Measurements from ENCODE around the gene GRAMD2A. TPM values are rescaled to one million over a fixed set of nuclear protein-coding genes. Genes with fewer than 3 reads are reported as not detected.

Gene GRAMD2A
- total RNA-seq, 1 experiment from 2014 or later, result 1.3 TPM

GRCh38 chr15:72163719-72164118, 33.9 kb downstream of the GRAMD2A start:
- H3T11ph ChIP-seq (ENCODE audit: low read length), result no peak overlapping the region
- H4K5ac ChIP-seq (ENCODE audit: insufficient read length, low read depth, low read length), result no peak overlapping the region
- no peaks in the 10 kb centered on the region for H3K9me3 ChIP-seq (ENCODE audit: control insufficient read depth, low read depth, low read length)
- no peak overlapping the region for H3K23ac ChIP-seq (ENCODE audit: insufficient read length, low read depth, low read length)
- Mint-ChIP-seq H3K27me3 (ENCODE audit: low read depth) (no peaks in the 10 kb centered on the region; the same call in 1 of the 2 replicates), H3K27ac (no peak overlapping the region), H3K36me3 (ENCODE audit: insufficient read depth in 1 of 3, low read depth in 3 of 3) (peaks cover 0 to 2% (median 0%) of the 10 kb centered on the region in 3 experiments; a peak in 1 of 7 replicates), H3K4me1 (peaks cover 12% of the 10 kb centered on the region in 2 experiments), H3K9me3 (no peaks in the 10 kb centered on the region; a peak in 1 of 5 replicates), H3K4me3 (no peak overlapping the region)
- H2BK20ac ChIP-seq (ENCODE audit: low read depth, low read length, poor library complexity, severe bottlenecking), result no peak overlapping the region
- no peak overlapping the region for H2BK12ac ChIP-seq (ENCODE audit: insufficient read length, low read depth, low read length)
- no peak overlapping the region for H3K4me2 ChIP-seq (ENCODE audit: insufficient read depth, insufficient read length, low read length)
- H2AFZ ChIP-seq (ENCODE audit: low read length), result no peak overlapping the region
- H3K23me2 ChIP-seq (ENCODE audit: insufficient read length, low read depth, low read length, poor library complexity, severe bottlenecking), result no peaks in the 10 kb centered on the region
- DNase-seq, result no peak
- H3K4me1 ChIP-seq (ENCODE audit: insufficient read depth, low read length), result no peaks in the 10 kb centered on the region; the same call in 1 of the 2 replicates
- H3K4ac ChIP-seq (ENCODE audit: low read depth, low read length), result no peak overlapping the region
- WGBS (ENCODE audit: extremely low coverage, insufficient read length, low lambda C conversion rate), result no CpG with 5 or more reads among the region's 4 CpGs
- no peak overlapping the region for H4K8ac ChIP-seq (replicated peaks; ENCODE audit: insufficient read length, low read depth, low read length)
- H4K20me1 ChIP-seq (ENCODE audit: control insufficient read depth, insufficient read depth, insufficient read length), result no peaks in the 10 kb centered on the region
- H3K27me3 ChIP-seq (ENCODE audit: insufficient read depth, low read length), result no peaks in the 10 kb centered on the region
- H3K56ac ChIP-seq (ENCODE audit: insufficient read length, low read depth, low read length), result no peak overlapping the region
- H4K91ac ChIP-seq (ENCODE audit: insufficient read length, low read depth, low read length), result no peak overlapping the region
- no peak overlapping the region for H2BK120ac ChIP-seq (ENCODE audit: low read depth, low read length, poor library complexity, severe bottlenecking)
- no peak overlapping the region for H2AK5ac ChIP-seq (ENCODE audit: insufficient read length, low read length)
- H3K9ac ChIP-seq (ENCODE audit: extremely low read depth, insufficient read length, low read length), result no peak overlapping the region
- H2BK5ac ChIP-seq (ENCODE audit: insufficient read length, low read length), result no peak overlapping the region
- no peaks in the 10 kb centered on the region for H3K79me1 ChIP-seq (ENCODE audit: insufficient read depth, low read depth, low read length, poor library complexity, severe bottlenecking)
- no peak overlapping the region for H3K18ac ChIP-seq (ENCODE audit: insufficient read length, low read depth, low read length)
- H3K27ac ChIP-seq (ENCODE audit: insufficient read length, low read depth, low read length), result no peak overlapping the region
- no peak overlapping the region for H2BK15ac ChIP-seq (ENCODE audit: low read depth, low read length)
- TF ChIP-seq CTCF (conservative IDR thresholded peaks at IDR 0.05), result no peak
- no peaks in the 10 kb centered on the region for H3K79me2 ChIP-seq (ENCODE audit: insufficient read depth, low read length)
- no peak overlapping the region for H3K14ac ChIP-seq (ENCODE audit: insufficient read depth, low read length)
